Measurements from ENCODE around the gene YKT6.

The YKT6 gene

GRCh38 chr7:44237696-44238095 lies 36.9 kb downstream of the YKT6 start:
- DNase-seq: no peak

- no peak for DNase-seq
These were observed 37.4 kb downstream of the YKT6 start for GRCh38 chr7:44238116-44238695.

GRCh38 chr7:44239361-44239760 lies 38.6 kb downstream of the YKT6 start:
- no peak for DNase-seq

GRCh38 chr7:44240376-44240775 lies 39.6 kb downstream of the YKT6 start:
- no peak for DNase-seq

- peak; percentile 64 for DNase-seq
These were observed 40.3 kb downstream of the YKT6 start for GRCh38 chr7:44240983-44241510.

GRCh38 chr7:44242091-44242490 lies 41.3 kb downstream of the YKT6 start:
- no peak for DNase-seq

GRCh38 chr7:44244282-44244681 lies 43.5 kb downstream of the YKT6 start:
- DNase-seq: peak; percentile 8

- DNase-seq: no peak
These were observed 45.8 kb downstream of the YKT6 start for GRCh38 chr7:44246396-44247113.

- DNase-seq: no peak
These were observed 47.3 kb downstream of the YKT6 start for GRCh38 chr7:44247868-44248651.

- no peak for DNase-seq
These were observed 49.0 kb downstream of the YKT6 start for GRCh38 chr7:44249639-44250234.

- DNase-seq: no peak
These were observed 50.5 kb downstream of the YKT6 start for GRCh38 chr7:44251269-44251668.

- DNase-seq: no peak
These were observed 51.1 kb downstream of the YKT6 start for GRCh38 chr7:44251881-44252280.

- no peak for DNase-seq
These were observed 55.7 kb downstream of the YKT6 start for GRCh38 chr7:44256459-44256858.

GRCh38 chr7:44257213-44257612 lies 56.4 kb downstream of the YKT6 start:
- DNase-seq: no peak

GRCh38 chr7:44257618-44258422 lies 57.0 kb downstream of the YKT6 start:
- peak; percentile 66 for DNase-seq

GRCh38 chr7:44258423-44258760 lies 57.6 kb downstream of the YKT6 start:
- DNase-seq: no peak

- DNase-seq: no peak
These were observed 58.2 kb downstream of the YKT6 start for GRCh38 chr7:44258865-44259546.

- no peak for DNase-seq
These were observed 59.0 kb downstream of the YKT6 start for GRCh38 chr7:44259547-44260457.

- no peak for DNase-seq
These were observed 60.5 kb downstream of the YKT6 start for GRCh38 chr7:44261240-44261639.

- DNase-seq: no peak
These were observed 61.3 kb downstream of the YKT6 start for GRCh38 chr7:44262031-44262430.
